TTC549 (cell line): ENCODE results near the gene DOK7.

ENCODE experiments used
- FAIRE-seq: peaks from 2 replicates; lab custom pipeline; 2012; peaks lifted over from hg19 to GRCh38; lab: Jason Lieb, UNC

The DOK7 gene

GRCh38 chr4:3463556-3464348, 646 bp downstream of the DOK7 start:
- no peak for FAIRE-seq

DNA sequence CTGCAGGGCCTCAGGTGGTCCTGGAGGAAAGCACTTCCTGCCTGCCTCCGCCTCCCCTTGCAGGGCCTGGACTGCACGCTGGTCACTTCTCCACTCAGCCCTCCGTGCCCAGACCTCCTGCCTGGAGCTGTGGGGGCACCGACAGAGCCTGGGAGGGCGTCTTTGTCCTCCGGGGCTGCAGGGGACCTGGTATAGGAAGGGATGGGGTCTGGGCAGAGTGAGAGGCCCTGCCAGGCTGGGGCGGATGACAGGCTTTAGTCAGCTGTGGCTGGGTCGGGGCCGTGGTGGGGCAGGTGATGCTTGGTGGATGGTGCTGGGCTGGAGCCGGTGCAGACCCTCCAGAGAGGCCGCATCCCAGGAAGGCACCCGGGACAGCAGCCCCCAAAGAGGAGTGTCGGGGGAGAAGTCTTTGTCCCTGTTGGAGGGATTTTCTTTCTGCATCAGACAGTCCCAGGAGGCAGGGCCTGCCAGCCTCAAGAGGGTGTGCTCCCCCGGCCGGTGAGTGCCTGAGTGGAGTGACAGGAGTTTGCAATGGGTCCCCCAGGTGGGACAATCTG, 1.3 kb downstream of the DOK7 start:
- FAIRE-seq: no peak

DNA sequence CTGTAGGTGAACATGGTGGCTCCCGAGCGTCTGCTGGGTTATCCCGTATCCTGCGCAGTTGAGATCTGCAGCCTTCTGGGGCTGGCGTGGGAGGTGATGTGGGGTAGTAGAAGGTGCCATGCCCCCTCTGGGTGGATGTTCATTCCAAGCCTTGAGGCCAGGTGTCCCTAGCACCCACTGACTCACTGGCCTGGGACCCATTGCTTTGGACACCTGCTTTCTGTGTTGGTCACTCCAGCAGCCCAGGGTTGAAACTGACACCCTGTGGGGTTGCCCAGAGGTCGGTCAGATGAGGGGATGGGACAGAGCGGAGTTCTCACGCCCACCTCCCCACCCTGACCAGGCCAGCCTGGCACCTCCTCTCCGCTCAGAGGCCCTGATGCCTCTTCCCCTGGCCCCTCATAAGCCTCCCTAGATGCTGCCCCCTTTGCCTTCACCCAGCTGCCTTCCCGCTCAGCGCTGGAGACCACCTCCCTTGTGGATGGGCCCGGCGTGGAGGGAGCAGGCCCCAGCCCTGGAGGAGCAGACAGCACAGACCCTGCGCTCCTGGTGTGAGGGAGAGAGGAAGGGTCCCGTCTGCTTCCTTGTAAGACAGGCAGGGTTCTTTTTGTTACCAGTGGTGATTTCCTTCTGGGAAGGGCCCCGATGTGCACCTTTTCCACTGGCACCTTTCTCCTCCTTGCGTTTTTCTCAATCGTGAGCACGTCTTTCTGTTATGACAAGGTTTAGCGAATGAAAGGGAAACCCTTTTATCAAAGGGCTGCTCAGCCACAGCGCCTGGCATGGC, 2.0 kb downstream of the DOK7 start:
- FAIRE-seq: no peak

GRCh38 chr4:3465698-3466671, 2.9 kb downstream of the DOK7 start:
- FAIRE-seq: no peak

- FAIRE-seq: no peak
These were observed 3.8 kb downstream of the DOK7 start for GRCh38 chr4:3466691-3467600.

DNA sequence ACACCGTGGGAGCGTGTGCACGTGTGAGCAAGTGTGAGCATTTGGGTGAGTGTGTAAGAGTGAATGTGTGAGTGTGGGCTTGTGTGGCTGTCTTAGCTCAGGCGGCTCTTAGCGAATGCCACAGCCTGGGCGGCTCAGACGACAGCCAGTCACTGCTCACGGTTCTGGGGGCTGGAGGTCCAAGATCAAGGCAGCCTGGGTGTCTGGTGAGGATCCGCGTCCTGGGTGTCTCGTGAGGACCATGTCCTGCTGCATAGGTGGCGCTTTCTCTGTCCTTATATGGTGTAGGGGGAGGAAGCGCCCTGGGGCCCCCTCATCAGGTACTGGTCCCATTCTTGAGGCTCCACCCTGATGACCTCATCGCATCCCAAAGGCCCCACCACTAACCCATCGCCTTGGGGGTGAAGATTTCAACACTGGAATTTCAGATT, 4.5 kb downstream of the DOK7 start:
- FAIRE-seq: no peak

DNA sequence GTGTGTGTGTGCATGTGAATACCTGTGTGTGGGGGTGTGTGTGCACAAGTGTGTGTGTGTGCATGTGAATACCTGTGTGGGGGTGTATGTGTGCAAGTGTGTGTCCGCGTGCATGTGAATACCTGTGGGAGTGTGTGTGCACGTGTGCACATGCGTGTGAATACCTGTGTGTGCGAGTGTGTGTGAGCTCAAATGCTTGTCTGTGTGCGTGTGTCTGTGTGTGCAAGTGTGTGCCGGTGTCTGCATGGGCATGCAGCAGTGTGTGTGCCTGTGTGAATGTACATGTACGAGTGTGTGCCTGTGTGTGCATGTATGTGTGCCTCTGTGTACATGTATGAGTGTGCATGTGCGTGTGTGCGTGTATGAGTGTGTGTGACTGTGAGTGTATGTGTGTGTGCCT, 5.0 kb downstream of the DOK7 start:
- FAIRE-seq: no peak

- no peak for FAIRE-seq
These were observed 5.7 kb downstream of the DOK7 start for GRCh38 chr4:3468804-3469203.

GRCh38 chr4:3469386-3470243, 6.5 kb downstream of the DOK7 start:
- no peak for FAIRE-seq

DNA sequence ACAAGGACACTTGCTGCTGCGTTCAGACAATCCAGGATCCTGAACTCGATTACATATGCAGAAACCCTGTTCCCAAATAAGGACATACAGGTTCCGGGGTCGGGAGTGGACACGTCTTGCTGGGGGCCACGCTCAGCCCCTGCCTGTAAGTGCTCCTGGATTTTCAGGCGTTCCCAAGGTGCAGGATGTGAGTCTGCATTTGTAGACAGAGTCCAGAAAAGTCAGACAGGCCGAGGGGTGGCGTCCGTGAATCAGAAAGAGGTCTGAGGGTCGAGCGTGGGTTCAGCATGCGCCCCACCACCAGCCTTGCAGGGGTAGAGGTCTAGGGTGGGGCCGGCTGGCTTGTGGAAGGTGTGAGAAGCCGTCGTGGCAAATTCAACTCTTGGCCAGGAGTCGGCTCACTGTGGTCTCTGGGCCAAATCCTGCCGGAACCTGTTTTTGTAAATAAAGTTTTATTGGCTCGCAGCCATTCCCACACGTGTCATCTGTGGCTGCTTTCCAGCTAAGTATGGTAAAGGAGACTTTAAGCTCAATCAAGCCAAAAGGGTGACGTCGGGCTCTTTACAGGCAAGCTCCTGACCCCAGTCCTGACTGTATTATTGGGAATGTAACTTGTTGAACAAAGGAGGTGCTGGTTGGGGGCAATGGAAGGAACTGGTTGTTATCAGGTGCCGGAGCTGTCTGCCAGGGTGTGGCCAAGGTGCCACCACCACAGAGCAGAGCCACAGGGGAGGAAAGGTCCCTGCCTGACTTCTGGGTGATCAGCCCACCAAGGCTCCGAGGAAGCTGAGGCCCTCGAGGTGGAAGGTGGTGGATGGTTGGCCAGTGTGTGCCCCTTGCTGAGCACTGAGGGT, 7.4 kb downstream of the DOK7 start:
- no peak for FAIRE-seq

DNA sequence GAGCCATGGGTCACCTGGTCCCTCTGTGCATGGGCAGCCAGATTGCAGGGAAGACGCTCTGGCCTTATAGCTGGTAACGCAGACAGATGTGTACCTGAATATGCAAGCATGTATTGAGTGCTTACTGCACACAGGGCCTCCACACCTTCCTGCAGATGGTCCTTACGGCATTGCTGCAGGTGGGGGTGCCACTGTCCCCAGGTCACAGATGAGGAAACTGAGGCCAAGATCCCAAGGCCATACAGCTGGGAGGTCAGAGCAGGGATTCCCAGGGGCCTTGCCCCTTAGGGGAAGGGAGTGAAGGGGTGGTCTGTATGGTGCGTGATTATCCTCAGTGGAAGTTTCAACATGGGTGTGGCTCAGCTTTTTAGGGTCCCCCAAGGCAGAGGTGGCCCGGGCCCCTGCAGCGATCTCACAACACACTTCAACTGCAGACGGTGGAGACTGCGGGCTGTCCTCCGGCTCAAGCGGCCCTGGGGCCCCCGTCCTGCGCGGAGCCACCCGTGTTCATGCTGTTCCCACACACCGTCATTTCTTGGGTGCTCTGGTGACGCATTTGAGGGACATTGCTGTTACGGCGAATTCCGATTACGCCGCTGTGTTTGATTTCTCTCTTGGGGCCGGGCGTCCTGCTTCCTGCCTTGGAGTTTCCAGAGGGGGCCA, 8.1 kb downstream of the DOK7 start:
- no peak for FAIRE-seq

- FAIRE-seq: no peak
These were observed 8.8 kb downstream of the DOK7 start for GRCh38 chr4:3471886-3472285.

- no peak for FAIRE-seq
These were observed 9.5 kb downstream of the DOK7 start for GRCh38 chr4:3472411-3473141.

GRCh38 chr4:3473181-3473950, 10.3 kb downstream of the DOK7 start:
- no peak for FAIRE-seq

- no peak for FAIRE-seq
These were observed 11.1 kb downstream of the DOK7 start for GRCh38 chr4:3473996-3474765.

DNA sequence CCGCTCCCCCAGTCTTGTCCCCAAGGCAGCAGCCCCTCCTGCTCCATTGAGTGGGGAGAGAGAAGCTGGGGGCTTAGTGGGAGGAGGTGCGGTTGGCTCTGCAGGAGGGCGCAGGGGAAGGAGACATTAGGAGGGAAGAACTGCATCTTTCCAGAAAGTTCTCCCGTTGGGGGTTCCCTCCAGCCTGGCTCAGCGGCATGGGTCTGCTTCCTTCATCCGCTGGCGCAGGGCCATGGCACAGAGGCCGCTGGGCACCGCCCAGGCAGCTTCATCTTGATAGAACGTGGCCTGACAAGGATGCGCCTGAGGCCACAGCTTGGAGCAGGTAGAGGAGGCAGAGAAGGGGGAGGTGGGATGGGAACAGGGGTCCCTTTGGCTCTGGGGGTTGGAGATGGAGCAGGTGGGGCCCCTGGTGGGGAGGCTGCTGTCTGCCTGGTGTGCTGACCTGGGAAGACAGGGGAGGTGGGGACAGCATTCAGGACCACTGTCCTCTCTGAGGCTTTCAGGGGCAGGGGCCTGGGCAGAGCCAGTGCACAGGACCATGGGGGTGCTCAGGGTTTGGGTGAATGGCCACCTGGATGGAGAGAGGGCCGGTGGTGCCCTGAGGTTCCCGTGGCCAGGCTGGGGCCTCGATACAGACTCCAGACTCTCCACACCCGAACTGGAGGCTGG, 12.1 kb downstream of the DOK7 start:
- no peak for FAIRE-seq
